HepG2 (cell line): ENCODE measurements around the gene PHACTR3.

Experiments used
- ARNT ChIP-seq: fragments of 450-650 bp; IDR thresholded peaks from 2 replicates; pipeline ENCODE4 v1.6.1; 2017
- ZNF644 ChIP-seq: IDR thresholded peaks from 2 replicates; pipeline ENCODE4 v1.6.1; 2016; ENCODE audit warnings: low read depth
- ZNF782 ChIP-seq: sonication (generic); formaldehyde crosslinking; IDR thresholded peaks from 2 replicates; pipeline ENCODE4 v1.4.0; 2020; ENCODE audit warnings: missing genetic modification reagents, mild to moderate bottlenecking, borderline replicate concordance
- TF ChIP-seq, protein P1 (sequence below): sonication (generic); formaldehyde crosslinking; IDR thresholded peaks from 2 replicates; pipeline ENCODE4 v1.5.0; 2020; ENCODE audit warnings: mild to moderate bottlenecking, missing genetic modification reagents, moderate library complexity

DNA sequence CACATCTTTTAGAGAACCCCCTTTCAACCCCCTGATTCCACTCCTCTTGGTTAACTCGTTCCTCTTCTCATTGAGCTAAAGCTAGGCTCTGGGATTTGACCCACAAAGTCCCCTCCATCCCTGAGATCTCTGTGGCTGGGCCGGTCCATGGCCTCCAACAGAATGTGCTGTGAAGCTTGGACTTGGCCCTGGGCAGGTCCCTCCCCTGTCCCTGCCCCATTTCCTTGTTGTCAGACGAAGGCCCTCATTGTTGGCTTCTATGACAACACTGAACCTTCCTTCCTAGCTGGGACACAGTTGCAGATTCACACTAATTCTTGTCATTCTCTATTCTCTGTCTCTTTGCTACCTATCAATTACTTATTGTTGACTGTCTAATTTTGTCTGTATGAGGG, 173.0 kb downstream of the PHACTR3 start:
- TF ChIP-seq ZNF644 (CRISPR knock-in tag), result no peak
- TF ChIP-seq ZNF782 (CRISPR knock-in tag), result no peak
- TF ChIP-seq, protein P1, sequence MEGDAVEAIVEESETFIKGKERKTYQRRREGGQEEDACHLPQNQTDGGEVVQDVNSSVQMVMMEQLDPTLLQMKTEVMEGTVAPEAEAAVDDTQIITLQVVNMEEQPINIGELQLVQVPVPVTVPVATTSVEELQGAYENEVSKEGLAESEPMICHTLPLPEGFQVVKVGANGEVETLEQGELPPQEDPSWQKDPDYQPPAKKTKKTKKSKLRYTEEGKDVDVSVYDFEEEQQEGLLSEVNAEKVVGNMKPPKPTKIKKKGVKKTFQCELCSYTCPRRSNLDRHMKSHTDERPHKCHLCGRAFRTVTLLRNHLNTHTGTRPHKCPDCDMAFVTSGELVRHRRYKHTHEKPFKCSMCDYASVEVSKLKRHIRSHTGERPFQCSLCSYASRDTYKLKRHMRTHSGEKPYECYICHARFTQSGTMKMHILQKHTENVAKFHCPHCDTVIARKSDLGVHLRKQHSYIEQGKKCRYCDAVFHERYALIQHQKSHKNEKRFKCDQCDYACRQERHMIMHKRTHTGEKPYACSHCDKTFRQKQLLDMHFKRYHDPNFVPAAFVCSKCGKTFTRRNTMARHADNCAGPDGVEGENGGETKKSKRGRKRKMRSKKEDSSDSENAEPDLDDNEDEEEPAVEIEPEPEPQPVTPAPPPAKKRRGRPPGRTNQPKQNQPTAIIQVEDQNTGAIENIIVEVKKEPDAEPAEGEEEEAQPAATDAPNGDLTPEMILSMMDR (CRISPR knock-in tag), result no peak
- no peak for TF ChIP-seq ARNT
